Bronchial epithelial cell (primary cell): Measurements from ENCODE around the gene MSANTD1. TPM values are rescaled to one million over a fixed set of nuclear protein-coding genes. Genes with fewer than 3 reads are reported as not detected.

Experiments used
- DNase-seq: peaks from one replicate; pipeline ENCODE4 v3.0.0-alpha.2; 2010; ENCODE audit warnings: low read depth
- FAIRE-seq: peaks from 2 replicates; lab custom pipeline; 2011; peaks lifted over from hg19 to GRCh38; lab: Jason Lieb, UNC
- H3K27me3 ChIP-seq: 2 replicates; pipeline ENCODE4 v1.5.1; 2011; ENCODE audit warnings: low read length; ENCODE audit not compliant: control insufficient read depth, insufficient read depth
- H3K36me3 ChIP-seq: 2 replicates; pipeline ENCODE4 v1.5.1; 2011; ENCODE audit warnings: low read length; ENCODE audit not compliant: control insufficient read depth, insufficient read depth
- H3K4me3 ChIP-seq: 2 replicates; pipeline ENCODE4 v1.5.1; 2011; ENCODE audit warnings: mild to moderate bottlenecking, low read depth, low read length, control low read depth
- total RNA-seq: library from RNA; depleted of rRNA; stranded (reverse); fragments of >200 nt; gene quantifications from 2 replicates; pipeline ENCODE4 v1.2.1, GENCODE V29; 2014
- TF ChIP-seq, protein P1 (sequence below): IDR thresholded peaks from 2 replicates; pipeline ENCODE4 v1.5.1; 2011; ENCODE audit warnings: mild to moderate bottlenecking, moderate library complexity, low read length, control low read depth, inconsistent platforms; ENCODE audit not compliant: insufficient read depth, severe bottlenecking

The MSANTD1 gene
- total RNA-seq, 1 donor from 2014 or later: 0.26 TPM

DNA sequence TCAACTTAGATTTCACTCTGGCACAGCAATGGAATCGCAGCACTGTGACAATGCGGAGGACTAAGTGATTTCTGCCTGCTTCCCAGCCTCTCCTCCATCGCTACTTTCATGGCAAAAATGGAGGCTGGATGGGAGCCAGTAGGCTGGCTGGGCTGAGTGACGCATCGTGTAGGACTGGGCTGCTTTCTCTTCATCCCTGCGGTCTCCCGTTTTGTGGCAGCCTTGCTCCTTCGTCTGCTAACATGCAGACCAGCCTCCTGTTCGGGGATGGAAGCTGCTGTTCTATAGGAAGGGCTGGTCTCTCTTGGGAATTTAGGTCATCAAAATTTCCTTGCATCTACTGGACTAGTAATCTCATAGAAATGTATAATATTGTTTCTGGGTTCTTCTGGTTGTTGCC is 28.0 kb downstream of the MSANTD1 start:
- no peak for FAIRE-seq
- no peaks in the 10 kb centered on the region for H3K36me3 ChIP-seq
- DNase-seq: no peak
- TF ChIP-seq, protein P1, sequence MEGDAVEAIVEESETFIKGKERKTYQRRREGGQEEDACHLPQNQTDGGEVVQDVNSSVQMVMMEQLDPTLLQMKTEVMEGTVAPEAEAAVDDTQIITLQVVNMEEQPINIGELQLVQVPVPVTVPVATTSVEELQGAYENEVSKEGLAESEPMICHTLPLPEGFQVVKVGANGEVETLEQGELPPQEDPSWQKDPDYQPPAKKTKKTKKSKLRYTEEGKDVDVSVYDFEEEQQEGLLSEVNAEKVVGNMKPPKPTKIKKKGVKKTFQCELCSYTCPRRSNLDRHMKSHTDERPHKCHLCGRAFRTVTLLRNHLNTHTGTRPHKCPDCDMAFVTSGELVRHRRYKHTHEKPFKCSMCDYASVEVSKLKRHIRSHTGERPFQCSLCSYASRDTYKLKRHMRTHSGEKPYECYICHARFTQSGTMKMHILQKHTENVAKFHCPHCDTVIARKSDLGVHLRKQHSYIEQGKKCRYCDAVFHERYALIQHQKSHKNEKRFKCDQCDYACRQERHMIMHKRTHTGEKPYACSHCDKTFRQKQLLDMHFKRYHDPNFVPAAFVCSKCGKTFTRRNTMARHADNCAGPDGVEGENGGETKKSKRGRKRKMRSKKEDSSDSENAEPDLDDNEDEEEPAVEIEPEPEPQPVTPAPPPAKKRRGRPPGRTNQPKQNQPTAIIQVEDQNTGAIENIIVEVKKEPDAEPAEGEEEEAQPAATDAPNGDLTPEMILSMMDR: no peak
- H3K27me3 ChIP-seq: peaks cover 4% of the 10 kb centered on the region
- H3K4me3 ChIP-seq: no peak overlapping the region

DNA sequence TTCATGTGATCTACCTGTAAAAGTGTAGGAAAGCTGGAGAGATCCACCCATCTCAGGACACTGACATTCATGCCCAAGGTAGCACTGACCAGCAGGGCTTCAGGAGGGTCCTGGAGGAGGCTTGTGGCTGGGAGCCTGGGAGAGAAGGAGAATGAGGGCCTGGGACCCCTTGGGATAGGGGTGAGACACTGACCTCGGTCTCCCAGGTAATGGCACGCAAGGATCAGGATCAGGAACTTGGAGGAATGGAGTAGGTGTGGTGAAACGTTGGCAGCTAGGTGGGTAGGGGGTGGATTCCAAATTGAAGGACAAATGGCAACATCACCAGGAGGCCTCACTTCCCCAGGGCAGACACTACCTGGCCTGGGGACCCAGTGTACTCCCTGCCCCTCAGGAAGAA is 31.5 kb downstream of the MSANTD1 start:
- Histone ChIP-seq H3K27me3 (peaks cover 4% of the 10 kb centered on the region), H3K4me3 (no peak overlapping the region), H3K36me3 (no peaks in the 10 kb centered on the region)
- no peak for DNase-seq
- FAIRE-seq: no peak
- TF ChIP-seq, protein P1: no peak

DNA sequence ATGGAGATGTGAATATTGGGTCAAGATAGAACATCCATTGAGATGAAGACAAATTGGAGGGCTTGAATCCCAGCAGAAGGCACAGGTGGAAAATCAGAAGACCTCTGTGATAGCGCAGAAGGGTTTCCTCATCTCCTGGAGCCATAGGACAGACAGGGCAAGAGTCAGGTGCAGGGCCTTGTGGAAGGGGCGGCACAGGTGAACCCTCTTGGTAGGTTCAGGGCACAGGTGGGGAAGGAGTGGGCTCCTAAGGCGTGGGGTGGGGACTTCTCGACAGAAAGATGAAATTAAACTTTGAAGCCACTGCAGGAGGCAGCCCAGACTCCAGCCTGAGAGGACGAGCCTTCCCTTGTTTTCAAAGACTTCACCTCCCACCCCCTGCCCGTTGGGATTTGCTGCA is 34.5 kb downstream of the MSANTD1 start:
- Histone ChIP-seq H3K4me3 (no peak overlapping the region), H3K27me3 (peaks cover 11% of the 10 kb centered on the region), H3K36me3 (no peaks in the 10 kb centered on the region)
- FAIRE-seq (no peak), DNase-seq (no peak)
- TF ChIP-seq, protein P1: no peak

DNA sequence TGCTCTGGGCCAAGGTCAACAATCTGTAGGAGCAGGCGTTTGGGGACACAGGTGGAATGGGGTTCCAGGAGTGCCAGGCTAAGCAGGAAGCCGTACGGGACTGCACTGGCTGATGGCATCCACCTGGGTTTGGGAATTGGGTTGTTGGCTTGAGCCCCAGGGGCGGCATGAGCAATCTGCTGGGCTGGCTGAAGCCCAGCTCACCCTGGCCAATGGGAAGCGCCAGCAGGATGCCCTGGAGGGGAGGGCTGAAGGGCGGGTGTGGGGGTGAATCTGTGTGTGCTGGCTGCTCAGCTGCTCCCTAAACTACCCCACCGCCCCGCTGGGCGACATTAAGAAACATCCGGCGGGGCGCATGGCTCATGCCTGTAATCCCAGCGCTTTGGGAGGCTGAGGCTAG is 35.0 kb downstream of the MSANTD1 start:
- no peak for FAIRE-seq
- DNase-seq: no peak
- peaks cover 11% of the 10 kb centered on the region for H3K27me3 ChIP-seq
- H3K36me3 ChIP-seq: no peaks in the 10 kb centered on the region
- no peak overlapping the region for H3K4me3 ChIP-seq
- TF ChIP-seq, protein P1: no peak

DNA sequence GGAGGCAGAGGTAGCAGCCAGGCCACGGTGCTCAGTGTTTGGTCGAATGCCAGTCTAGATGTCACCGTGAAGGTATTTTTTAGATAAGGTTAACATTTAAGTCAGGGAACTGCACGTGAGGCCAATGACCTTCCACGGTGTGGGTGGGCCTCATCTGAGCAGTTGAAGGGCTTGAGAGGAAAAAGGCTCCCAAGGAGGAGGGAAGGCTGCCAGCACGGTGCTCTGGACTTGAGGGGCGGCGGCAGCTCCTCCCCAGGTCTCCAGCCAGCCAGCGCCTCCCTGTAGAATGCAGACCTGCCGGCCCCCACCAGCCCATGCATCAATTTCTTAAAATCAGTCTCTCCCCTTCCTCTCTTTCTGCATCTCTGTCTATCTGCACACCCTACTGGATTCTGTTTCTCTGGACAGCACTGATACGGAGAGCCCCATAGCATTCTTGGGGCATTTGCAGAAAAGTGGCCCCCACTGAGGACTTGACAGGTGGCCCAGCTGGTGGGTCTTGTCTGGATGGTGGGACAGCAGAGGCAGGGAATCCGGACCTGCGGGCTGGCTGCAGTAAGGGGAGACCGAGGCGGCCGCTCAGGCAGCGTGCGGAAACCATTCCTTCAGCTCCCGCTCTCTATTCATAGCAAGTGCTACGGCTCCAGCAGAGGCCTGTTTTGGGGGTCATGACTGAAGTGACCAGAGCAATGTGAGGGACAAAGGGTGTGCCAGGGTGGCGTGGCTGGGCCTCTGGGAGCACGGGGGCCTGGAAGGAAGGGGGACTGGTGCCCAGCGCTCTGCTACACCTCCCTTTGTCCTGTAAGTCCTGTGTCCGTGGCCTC is 36.0 kb downstream of the MSANTD1 start:
- FAIRE-seq: no peak
- no peak for DNase-seq
- TF ChIP-seq, protein P1: no peak
- Histone ChIP-seq H3K36me3 (no peaks in the 10 kb centered on the region), H3K4me3 (no peak overlapping the region), H3K27me3 (peaks cover 11% of the 10 kb centered on the region)
